Large intestine (tissue), 3 donors: ENCODE measurements around the gene HHEX. TPM values are rescaled to one million over a fixed set of nuclear protein-coding genes. Genes with fewer than 3 reads are reported as not detected.

ENCODE experiments used
- DNase-seq, 2 donors: peaks; one replicate each; pipeline versions ENCODE4 v3.0.0 to v3.0.0-alpha.2; 2013
- H3K27ac ChIP-seq: one replicate; pipeline ENCODE4 v1.5.1; 2013; ENCODE audit warnings: low read length
- H3K27me3 ChIP-seq: 2 replicates; pipeline ENCODE4 v1.6.1; 2013; ENCODE audit warnings: low read length; ENCODE audit not compliant: control insufficient read depth, insufficient read depth
- H3K36me3 ChIP-seq: 2 replicates; pipeline ENCODE4 v1.6.1; 2013; ENCODE audit warnings: low read length; ENCODE audit not compliant: control insufficient read depth, insufficient read depth
- H3K4me1 ChIP-seq: one replicate; pipeline ENCODE4 v1.6.1; 2013; ENCODE audit warnings: low read length; ENCODE audit not compliant: control insufficient read depth, insufficient read depth
- H3K4me3 ChIP-seq: one replicate; pipeline ENCODE4 v1.5.1; 2013; ENCODE audit warnings: low read length
- H3K9me3 ChIP-seq: one replicate; pipeline ENCODE4 v1.6.1; 2013; ENCODE audit warnings: mild to moderate bottlenecking, low read depth, low read length, moderate library complexity; ENCODE audit not compliant: control insufficient read depth
- WGBS: methylation state at CpG from one replicate; pipeline ENCODE4 v1.1.5; 2013; ENCODE audit warnings: low lambda C conversion rate; ENCODE audit not compliant: insufficient coverage; 5-methylcytosine and 5-hydroxymethylcytosine counted together
- polyA plus RNA-seq: library from polyadenylated mRNA; unstranded; fragments of 120-200 nt; gene quantifications from one replicate; pipeline ENCODE4 v1.2.1, GENCODE V29; 2013

Gene HHEX
- polyA plus RNA-seq, 1 donor: 7.1 TPM

GRCh38 chr10:92667078-92667477 is 22.7 kb upstream of the HHEX start:
- WGBS: no CpG with 5 or more reads among the region's 6 CpGs

GRCh38 chr10:92677708-92678107 is 12.0 kb upstream of the HHEX start:
- Histone ChIP-seq H3K36me3 (no peaks in the 10 kb centered on the region), H3K27me3 (no peaks in the 10 kb centered on the region), H3K9me3 (peaks cover 5% of the 10 kb centered on the region), H3K4me3 (no peak overlapping the region), H3K27ac (no peak overlapping the region), H3K4me1 (no peaks in the 10 kb centered on the region)
- DNase-seq: no peak

More at GRCh38 chr10:92667078-92667477, 22.7 kb upstream of the HHEX start:
- no peak overlapping the region for H3K4me3 ChIP-seq
- DNase-seq: no peak
- H3K9me3 ChIP-seq: peaks cover 5% of the 10 kb centered on the region
- no peaks in the 10 kb centered on the region for H3K27me3 ChIP-seq
- no peaks in the 10 kb centered on the region for H3K36me3 ChIP-seq
- no peak overlapping the region for H3K27ac ChIP-seq
- no peaks in the 10 kb centered on the region for H3K4me1 ChIP-seq

GRCh38 chr10:92678206-92678605 is 11.5 kb upstream of the HHEX start:
- Histone ChIP-seq H3K4me3 (no peak overlapping the region), H3K4me1 (no peaks in the 10 kb centered on the region), H3K27me3 (no peaks in the 10 kb centered on the region), H3K27ac (no peak overlapping the region), H3K9me3 (peaks cover 5% of the 10 kb centered on the region), H3K36me3 (no peaks in the 10 kb centered on the region)
- DNase-seq: no peak
- WGBS: 100% methylated on average over 2 of the region's 5 CpGs

GRCh38 chr10:92681306-92681834 is 8.4 kb upstream of the HHEX start:
- no CpG with 5 or more reads among the region's 2 CpGs for WGBS
- H3K9me3 ChIP-seq: no peaks in the 10 kb centered on the region
- H3K4me1 ChIP-seq: no peaks in the 10 kb centered on the region
- no peak overlapping the region for H3K27ac ChIP-seq
- H3K4me3 ChIP-seq: no peak overlapping the region
- H3K27me3 ChIP-seq: peaks cover 13% of the 10 kb centered on the region
- DNase-seq: no peak
- H3K36me3 ChIP-seq: no peaks in the 10 kb centered on the region

- H3K36me3 ChIP-seq: no peaks in the 10 kb centered on the region
- peaks cover 21% of the 10 kb centered on the region for H3K9me3 ChIP-seq
- H3K4me1 ChIP-seq: peaks cover 8% of the 10 kb centered on the region
- peaks cover 65% of the 10 kb centered on the region for H3K27me3 ChIP-seq
- no peak for DNase-seq
- WGBS: no CpG with 5 or more reads among the region's 5 CpGs
- H3K27ac ChIP-seq: no peak overlapping the region
- H3K4me3 ChIP-seq: peak overlapping the region; percentile 39
Observed at GRCh38 chr10:92688573-92688926, 1.2 kb upstream of the HHEX start.

GRCh38 chr10:92688927-92689662 is 660 bp upstream of the HHEX start:
- peaks cover 8% of the 10 kb centered on the region for H3K4me1 ChIP-seq
- WGBS: no CpG with 5 or more reads among the region's 63 CpGs
- H3K9me3 ChIP-seq: peaks cover 21% of the 10 kb centered on the region
- DNase-seq: peak in 1 of 2 donors; percentile 50
- no peaks in the 10 kb centered on the region for H3K36me3 ChIP-seq
- peaks cover 68% of the 10 kb centered on the region for H3K27me3 ChIP-seq
- H3K27ac ChIP-seq: no peak overlapping the region
- peak overlapping the region; percentile 39 for H3K4me3 ChIP-seq

GRCh38 chr10:92690211-92690914 is 608 bp downstream of the HHEX start:
- Histone ChIP-seq H3K4me3 (peak overlapping the region; percentile 33), H3K9me3 (peaks cover 21% of the 10 kb centered on the region), H3K27me3 (peaks cover 72% of the 10 kb centered on the region), H3K36me3 (no peaks in the 10 kb centered on the region), H3K4me1 (peaks cover 8% of the 10 kb centered on the region), H3K27ac (peak overlapping the region; percentile 23)
- WGBS: 30% methylated on average over 3 of the region's 73 CpGs
- peak in 1 of 2 donors; percentile 44 for DNase-seq

GRCh38 chr10:92690915-92691590 is 1.3 kb downstream of the HHEX start:
- H3K4me3 ChIP-seq: peak overlapping the region; percentile 33
- no peak for DNase-seq
- peaks cover 10% of the 10 kb centered on the region for H3K4me1 ChIP-seq
- H3K36me3 ChIP-seq: no peaks in the 10 kb centered on the region
- no CpG with 5 or more reads among the region's 30 CpGs for WGBS
- peaks cover 24% of the 10 kb centered on the region for H3K9me3 ChIP-seq
- peaks cover 78% of the 10 kb centered on the region for H3K27me3 ChIP-seq
- H3K27ac ChIP-seq: no peak overlapping the region

- Histone ChIP-seq H3K27me3 (peaks cover 79% of the 10 kb centered on the region), H3K4me3 (peak overlapping the region; percentile 2), H3K27ac (no peak overlapping the region), H3K9me3 (peaks cover 24% of the 10 kb centered on the region), H3K36me3 (no peaks in the 10 kb centered on the region), H3K4me1 (peaks cover 10% of the 10 kb centered on the region)
- DNase-seq: peak in 1 of 2 donors; percentile 19
- no CpG with 5 or more reads among the region's 35 CpGs for WGBS
Observed at GRCh38 chr10:92691591-92692079, 1.9 kb downstream of the HHEX start.

GRCh38 chr10:92692080-92692671 is 2.4 kb downstream of the HHEX start:
- H3K4me1 ChIP-seq: peaks cover 13% of the 10 kb centered on the region
- H3K4me3 ChIP-seq: peak overlapping the region; percentile 2
- peak in 1 of 2 donors; percentile 11 for DNase-seq
- H3K27me3 ChIP-seq: peaks cover 83% of the 10 kb centered on the region
- H3K27ac ChIP-seq: no peak overlapping the region
- H3K9me3 ChIP-seq: peaks cover 24% of the 10 kb centered on the region
- WGBS: no CpG with 5 or more reads among the region's 34 CpGs
- H3K36me3 ChIP-seq: no peaks in the 10 kb centered on the region
